HG03575 (cell line): ENCODE measurements around the gene PI16.

Experiments
- ATAC-seq: cut with Tn5 transposase; IDR thresholded peaks from one replicate; pipeline ENCODE4 v1.9.1; 2021; ENCODE audit not compliant: unreplicated experiment, insufficient number of reproducible peaks, low FRiP score; ENCODE audit errors: extremely low read depth

The PI16 gene

DNA sequence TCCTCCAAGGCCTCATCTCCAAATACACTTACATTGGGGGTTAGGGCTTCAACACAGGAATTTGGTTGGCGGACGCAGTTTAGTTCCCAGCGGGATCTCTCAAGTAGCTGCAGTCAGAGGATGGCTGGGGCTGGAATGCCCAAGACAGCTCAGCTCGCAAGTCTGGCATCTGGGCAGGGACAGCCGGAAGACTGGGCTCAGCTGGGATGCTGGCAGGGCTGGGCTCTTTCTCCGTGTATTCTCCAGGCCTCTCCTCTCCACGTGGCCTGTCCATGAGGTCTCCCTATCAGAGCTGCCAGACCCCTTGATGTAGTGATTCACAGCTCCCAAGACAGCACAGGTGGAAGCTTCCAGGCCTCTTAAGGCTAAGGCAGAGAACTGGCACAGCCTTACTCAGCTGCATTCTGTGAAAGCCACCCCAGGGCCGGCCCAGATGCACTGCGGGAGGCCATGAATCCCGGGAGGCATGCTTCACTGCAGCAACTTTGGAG is 55.9 kb downstream of the PI16 start:
- no peak for ATAC-seq

DNA sequence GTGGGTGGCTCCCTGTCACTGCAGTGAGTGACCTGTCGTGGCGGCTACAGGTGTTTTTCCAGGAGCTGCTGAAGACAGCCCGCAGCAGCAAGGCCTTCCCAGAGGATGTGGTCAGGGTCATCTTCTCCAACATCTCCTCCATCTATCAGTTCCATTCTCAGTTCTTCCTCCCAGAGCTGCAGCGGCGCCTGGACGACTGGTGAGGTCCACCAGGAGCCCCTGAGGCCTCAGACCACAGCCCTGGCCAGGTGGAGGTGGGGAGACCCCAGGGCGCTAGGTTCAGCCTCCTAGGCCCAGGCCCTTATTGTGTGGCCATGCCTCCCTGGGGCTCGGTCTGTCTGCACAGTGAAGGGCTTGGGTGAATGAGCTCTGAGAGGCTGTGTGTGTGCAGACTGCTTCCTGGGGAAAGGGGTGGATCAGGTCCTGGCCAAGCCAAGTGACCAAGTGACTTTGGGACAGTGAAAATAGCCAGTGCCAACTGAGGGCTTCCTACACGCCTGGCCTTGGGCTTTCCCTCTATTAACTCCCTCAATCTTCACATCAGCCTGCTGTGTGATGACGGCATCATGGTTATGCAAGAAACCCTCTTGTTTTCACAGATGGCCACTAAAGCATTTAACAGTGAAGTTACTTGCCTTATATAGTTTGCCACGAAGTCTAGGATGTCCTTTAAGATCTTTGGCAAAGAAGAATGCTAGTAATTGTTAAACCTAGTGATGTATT is 57.3 kb downstream of the PI16 start:
- no peak for ATAC-seq

DNA sequence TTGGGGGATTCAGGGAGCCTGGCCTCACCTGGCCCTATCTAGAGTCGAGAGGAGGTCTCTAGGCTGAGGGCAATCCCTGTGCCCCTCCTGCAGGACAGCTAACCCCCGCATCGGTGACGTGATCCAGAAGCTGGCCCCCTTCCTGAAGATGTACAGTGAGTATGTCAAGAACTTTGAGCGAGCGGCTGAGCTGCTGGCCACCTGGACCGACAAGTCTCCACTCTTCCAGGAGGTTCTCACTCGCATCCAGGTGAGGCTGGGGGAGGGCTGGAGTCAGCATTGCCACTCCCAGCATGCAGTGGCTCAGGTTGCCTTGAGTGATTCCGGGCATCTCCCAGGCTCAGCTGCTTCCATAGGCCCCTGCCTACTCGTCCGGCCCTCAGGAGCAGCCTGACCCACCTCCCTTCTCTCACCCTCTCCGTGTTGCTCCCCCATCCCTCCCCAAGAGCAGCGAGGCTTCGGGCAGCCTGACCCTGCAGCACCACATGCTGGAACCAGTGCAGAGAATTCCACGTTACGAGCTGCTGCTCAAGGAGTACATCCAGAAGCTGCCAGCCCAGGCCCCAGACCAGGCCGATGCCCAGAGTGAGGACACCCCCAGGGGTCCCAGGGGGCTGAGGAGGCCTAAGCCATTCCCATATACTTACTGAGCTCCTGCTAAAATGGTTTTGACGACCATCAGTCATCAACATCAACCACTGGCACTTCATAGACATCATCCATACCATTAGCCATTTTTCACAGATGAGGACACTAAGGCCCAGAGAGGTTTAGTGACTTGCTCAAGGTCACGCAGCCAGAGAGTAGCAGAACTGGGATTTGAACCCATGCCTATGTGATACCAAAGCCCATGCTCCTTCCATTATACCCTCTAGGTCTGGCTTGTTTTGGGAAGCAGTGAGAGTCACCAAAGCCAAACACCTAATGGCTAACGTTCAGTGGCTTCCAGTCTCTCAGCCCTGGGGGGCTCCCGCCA is 59.3 kb downstream of the PI16 start:
- no peak for ATAC-seq
